ENCODE results near the gene MAP6. TPM values are rescaled to one million over a fixed set of nuclear protein-coding genes. Genes with fewer than 3 reads are reported as not detected.

MAP6 gene
- total and polyA plus RNA-seq, 3 experiments from 2014 or later, result 0.07 to 0.16 TPM; not detected in 1

DNA sequence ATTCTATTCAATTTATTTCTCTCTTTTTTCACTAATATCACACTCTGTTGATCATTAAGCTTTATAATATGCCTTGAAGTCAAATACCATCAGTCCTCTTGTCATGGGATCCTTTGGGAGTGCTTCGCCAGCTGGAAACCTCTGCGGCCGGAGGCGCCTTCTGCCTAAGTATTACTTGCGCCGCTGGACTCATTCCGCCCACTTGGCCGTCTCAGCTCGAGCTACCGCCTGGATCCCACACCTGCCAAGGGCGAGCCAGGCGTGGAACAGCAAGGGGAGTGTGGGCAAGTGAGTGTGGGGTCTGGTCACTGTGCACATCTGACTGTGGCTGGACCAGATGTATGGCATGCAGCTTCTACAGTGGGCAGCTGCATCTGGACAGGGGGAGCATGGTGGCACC, 9.1 kb upstream of the MAP6 start:
- Histone ChIP-seq H3K4me1 (ENCODE audit: insufficient read depth, low read length) (no peaks in the 10 kb centered on the region), H3K27ac (ENCODE audit: low read depth, low read length) (no peak overlapping the region), H3K36me3 (ENCODE audit: insufficient read depth, low read length) (no peaks in the 10 kb centered on the region), H3K9me3 (ENCODE audit: low read length) (no peaks in the 10 kb centered on the region), H3K27me3 (ENCODE audit: insufficient read depth, low read length, poor library complexity, severe bottlenecking) (no peaks in the 10 kb centered on the region), H3K4me3 (ENCODE audit: low read length) (no peak overlapping the region)
- POLR2A ChIA-PET, result no interaction called here
- Mint-ChIP-seq H3K4me1 (no peaks in the 10 kb centered on the region), H3K4me3 (no peak overlapping the region), H3K36me3 (no peaks in the 10 kb centered on the region), H3K9me3 (peaks cover 0 to 9% (median 2%) of the 10 kb centered on the region in 5 donors), H3K27ac (no peak overlapping the region), H3K27me3 (peaks cover 24 to 54% of the 10 kb centered on the region in 2 donors)
- DNase-seq, result no peak
- CTCF ChIA-PET, result no interaction called here

DNA sequence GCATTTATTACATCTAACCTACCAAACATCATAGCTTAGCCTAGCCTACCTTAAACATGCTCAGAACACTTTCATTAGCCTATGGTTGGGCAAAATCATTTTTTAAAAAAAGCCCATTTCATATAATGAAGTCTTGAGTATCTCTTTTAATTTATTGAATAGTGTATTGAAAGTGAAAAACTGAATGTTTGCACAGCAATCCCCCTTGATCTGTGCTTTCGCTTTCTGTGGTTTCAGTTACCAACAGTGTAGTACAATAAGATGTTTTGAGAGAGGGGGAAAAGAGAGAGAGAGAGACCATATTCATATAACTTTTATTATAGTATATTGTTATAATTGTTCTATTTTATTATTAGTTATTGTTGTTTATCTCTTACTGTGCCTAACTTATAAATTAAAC, 8.4 kb upstream of the MAP6 start:
- no peaks in the 10 kb centered on the region for H3K4me1 Mint-ChIP-seq
- no peaks in the 10 kb centered on the region for H3K36me3 Mint-ChIP-seq
- H3K4me3 ChIP-seq (ENCODE audit: low read length), result no peak overlapping the region
- DNase-seq, result no peak
- POLR2A ChIA-PET, result no interaction called here
- H3K27me3 ChIP-seq (ENCODE audit: insufficient read depth, low read length, poor library complexity, severe bottlenecking), result no peaks in the 10 kb centered on the region
- H3K27ac ChIP-seq (ENCODE audit: low read depth, low read length), result no peak overlapping the region
- H3K9me3 Mint-ChIP-seq, result peaks cover 0 to 13% (median 2%) of the 10 kb centered on the region in 5 donors
- H3K4me1 ChIP-seq (ENCODE audit: insufficient read depth, low read length), result no peaks in the 10 kb centered on the region
- H3K27ac Mint-ChIP-seq, result no peak overlapping the region
- H3K9me3 ChIP-seq (ENCODE audit: low read length), result no peaks in the 10 kb centered on the region
- peaks cover 25 to 54% of the 10 kb centered on the region in 2 donors for H3K27me3 Mint-ChIP-seq
- H3K4me3 Mint-ChIP-seq, result no peak overlapping the region
- no peaks in the 10 kb centered on the region for H3K36me3 ChIP-seq (ENCODE audit: insufficient read depth, low read length)
- CTCF ChIA-PET, result no interaction called here

DNA sequence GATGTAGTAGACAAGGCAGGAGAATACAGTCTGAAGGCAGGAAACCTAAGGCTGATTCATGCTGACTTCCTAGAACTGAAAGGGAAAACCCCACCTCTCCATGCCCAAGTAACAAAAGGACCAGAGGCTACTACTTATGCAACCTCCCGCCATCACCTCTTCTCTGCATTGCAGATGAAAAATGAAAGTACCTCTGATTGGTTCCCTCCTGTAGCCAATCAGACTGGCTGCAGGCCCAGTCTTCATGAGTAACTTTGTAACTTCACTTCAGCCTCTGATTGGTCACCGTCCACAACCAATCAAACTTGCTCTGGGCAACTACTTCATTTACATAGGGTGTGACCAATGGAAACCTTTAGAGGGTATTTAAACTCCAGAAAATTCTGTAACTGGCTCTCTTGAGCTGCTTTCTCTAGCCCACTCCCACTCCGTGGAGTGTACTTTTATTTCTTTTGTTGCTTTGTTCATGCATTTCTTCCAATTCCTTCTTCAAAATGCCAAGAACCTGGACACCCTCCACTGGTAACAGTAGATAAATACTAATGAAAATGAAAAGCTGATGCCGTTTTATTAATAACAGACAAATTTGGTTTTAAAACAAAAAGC, 5.2 kb upstream of the MAP6 start:
- Histone ChIP-seq H3K27me3 (ENCODE audit: insufficient read depth, low read length, poor library complexity, severe bottlenecking) (peaks cover 7% of the 10 kb centered on the region), H3K9me3 (ENCODE audit: low read length) (no peaks in the 10 kb centered on the region), H3K36me3 (ENCODE audit: insufficient read depth, low read length) (no peaks in the 10 kb centered on the region), H3K4me1 (ENCODE audit: insufficient read depth, low read length) (no peaks in the 10 kb centered on the region), H3K27ac (ENCODE audit: low read depth, low read length) (no peak overlapping the region), H3K4me3 (ENCODE audit: low read length) (no peak overlapping the region)
- ChIA-PET CTCF (no interaction called here), POLR2A (no interaction called here)
- no peak overlapping the region for H3K27ac Mint-ChIP-seq
- no peaks in the 10 kb centered on the region for H3K36me3 Mint-ChIP-seq
- H3K4me1 Mint-ChIP-seq, result peaks cover 0 to 3% (median 0%) of the 10 kb centered on the region in 3 donors
- H3K4me3 Mint-ChIP-seq, result no peak overlapping the region
- peaks cover 42 to 69% of the 10 kb centered on the region in 2 donors for H3K27me3 Mint-ChIP-seq
- no peak for DNase-seq
- H3K9me3 Mint-ChIP-seq, result peaks cover 0 to 14% (median 2%) of the 10 kb centered on the region in 5 donors

DNA sequence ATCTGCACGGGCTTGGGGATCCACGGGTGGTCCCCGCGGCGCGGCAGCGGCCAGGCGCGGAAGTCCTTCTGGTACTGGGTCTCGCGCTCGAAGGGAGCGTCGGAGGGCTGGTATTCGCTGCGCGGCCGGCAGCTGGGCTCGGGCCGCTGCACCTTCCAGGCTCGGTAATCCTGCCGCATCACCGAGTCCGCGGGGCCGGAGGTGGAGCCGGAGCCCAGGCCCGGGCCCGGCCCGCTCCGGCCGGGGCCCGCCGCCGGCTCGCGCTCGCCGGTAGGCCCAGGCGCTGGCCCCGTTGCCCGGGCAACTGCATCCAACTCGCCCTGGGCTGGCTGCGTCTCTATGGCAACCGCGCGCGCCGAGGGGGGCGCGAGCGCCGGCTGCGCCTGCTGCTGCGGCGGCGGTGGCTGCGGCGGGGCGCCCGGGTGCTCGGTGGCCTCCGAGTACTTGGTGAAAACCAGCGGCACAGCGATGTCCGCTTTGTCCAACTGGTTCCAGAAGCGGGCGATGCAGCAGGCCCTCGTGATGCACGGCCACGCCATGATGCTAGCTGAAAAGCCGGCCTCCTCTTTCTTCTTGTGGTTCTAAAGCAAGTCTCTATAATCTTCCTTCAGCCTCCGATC, 897 bp downstream of the MAP6 start:
- Mint-ChIP-seq H3K4me1 (peaks cover 8 to 16% (median 12%) of the 10 kb centered on the region in 3 donors), H3K27me3 (peaks cover 59 to 81% of the 10 kb centered on the region in 2 donors), H3K9me3 (peaks cover 0 to 6% (median 0%) of the 10 kb centered on the region in 5 donors), H3K27ac (no peak overlapping the region), H3K4me3 (peak overlapping the region; percentile 52 to 89 (median 83)), H3K36me3 (no peaks in the 10 kb centered on the region)
- Histone ChIP-seq H3K4me1 (ENCODE audit: insufficient read depth, low read length) (no peaks in the 10 kb centered on the region), H3K4me3 (ENCODE audit: low read length) (peak overlapping the region; percentile 41), H3K27me3 (ENCODE audit: insufficient read depth, low read length, poor library complexity, severe bottlenecking) (peaks cover 32% of the 10 kb centered on the region), H3K27ac (ENCODE audit: low read depth, low read length) (no peak overlapping the region), H3K36me3 (ENCODE audit: insufficient read depth, low read length) (no peaks in the 10 kb centered on the region), H3K9me3 (ENCODE audit: low read length) (no peaks in the 10 kb centered on the region)
- CTCF ChIA-PET, result no interaction called here
- DNase-seq, result peak in 2 of 5 donors; percentile 14 to 57
- POLR2A ChIA-PET, result no interaction called here

DNA sequence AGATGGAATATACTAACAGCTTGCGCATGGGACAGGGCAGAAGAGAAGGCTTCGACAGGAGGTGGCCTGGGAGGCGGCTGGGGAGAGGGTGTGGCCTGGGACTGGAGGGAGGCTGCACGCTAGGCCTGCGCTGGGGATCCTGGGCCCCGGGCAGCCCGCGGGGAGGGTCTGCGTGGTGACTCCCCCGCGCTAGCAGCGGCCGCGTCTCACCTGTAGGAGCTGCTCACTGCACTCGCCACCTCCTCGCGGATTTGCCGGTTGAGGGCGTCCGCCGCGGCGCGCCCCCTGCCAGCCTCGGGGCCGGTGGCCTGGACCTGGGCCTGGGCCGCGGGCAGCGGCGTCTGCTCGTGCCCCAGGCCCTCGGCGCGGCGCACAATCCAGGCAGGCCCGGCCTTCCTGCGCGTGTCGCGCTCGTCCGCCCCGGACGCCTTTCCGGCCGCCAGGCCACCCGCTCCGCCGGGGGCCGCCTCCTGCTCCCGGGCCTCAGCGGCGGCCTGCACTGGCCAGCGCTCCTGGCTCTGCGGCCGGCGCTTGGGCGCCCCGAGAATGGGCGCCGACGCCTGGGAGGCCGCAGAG, 1.5 kb downstream of the MAP6 start:
- H3K4me1 ChIP-seq (ENCODE audit: insufficient read depth, low read length), result no peaks in the 10 kb centered on the region
- Mint-ChIP-seq H3K4me3 (peak overlapping the region; percentile 59 to 80 (median 72)), H3K27ac (peak overlapping the region in 1 of 8 donors; percentile 5), H3K4me1 (peaks cover 8 to 16% (median 12%) of the 10 kb centered on the region in 3 donors), H3K9me3 (peaks cover 0 to 2% (median 0%) of the 10 kb centered on the region in 5 donors), H3K36me3 (no peaks in the 10 kb centered on the region), H3K27me3 (peaks cover 58 to 78% of the 10 kb centered on the region in 2 donors)
- peaks cover 37% of the 10 kb centered on the region for H3K27me3 ChIP-seq (ENCODE audit: insufficient read depth, low read length, poor library complexity, severe bottlenecking)
- ChIA-PET CTCF (no interaction called here), POLR2A (no interaction called here)
- no peaks in the 10 kb centered on the region for H3K9me3 ChIP-seq (ENCODE audit: low read length)
- no peak overlapping the region for H3K4me3 ChIP-seq (ENCODE audit: low read length)
- no peak for DNase-seq
- H3K27ac ChIP-seq (ENCODE audit: low read depth, low read length), result no peak overlapping the region
- H3K36me3 ChIP-seq (ENCODE audit: insufficient read depth, low read length), result no peaks in the 10 kb centered on the region

DNA sequence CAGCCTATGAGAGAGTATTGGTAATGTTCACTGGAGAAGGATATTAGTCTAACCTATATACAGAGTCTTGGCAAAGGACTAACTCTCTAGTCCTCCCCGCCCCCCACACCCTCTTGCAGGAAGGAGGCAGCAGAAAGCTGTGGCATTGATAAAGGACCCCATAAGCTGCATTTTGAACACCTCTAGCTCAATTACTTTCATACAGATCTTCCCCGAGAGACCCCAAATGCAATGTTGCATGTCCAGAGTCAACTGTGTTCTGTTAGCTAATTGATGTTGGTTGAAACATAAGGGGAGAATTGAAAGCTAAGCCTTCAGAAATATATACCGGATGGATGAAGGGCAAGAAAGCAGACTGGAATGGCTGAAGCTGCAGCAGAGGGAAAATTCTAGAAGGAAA, 2.8 kb downstream of the MAP6 start:
- POLR2A ChIA-PET, result no interaction called here
- no peaks in the 10 kb centered on the region for H3K9me3 Mint-ChIP-seq
- peaks cover 8 to 16% (median 12%) of the 10 kb centered on the region in 3 donors for H3K4me1 Mint-ChIP-seq
- peak overlapping the region in 5 of 7 donors; percentile 6 to 38 (median 18) for H3K4me3 Mint-ChIP-seq
- H3K4me1 ChIP-seq (ENCODE audit: insufficient read depth, low read length), result no peaks in the 10 kb centered on the region
- no peaks in the 10 kb centered on the region for H3K9me3 ChIP-seq (ENCODE audit: low read length)
- peaks cover 37% of the 10 kb centered on the region for H3K27me3 ChIP-seq (ENCODE audit: insufficient read depth, low read length, poor library complexity, severe bottlenecking)
- DNase-seq, result no peak
- CTCF ChIA-PET, result interaction anchor here (0.6 kb wide), 1 partner anchor 107 kb away, joined by 3 read pairs; no protein-coding TSS in a partner anchor
- H3K4me3 ChIP-seq (ENCODE audit: low read length), result no peak overlapping the region
- no peaks in the 10 kb centered on the region for H3K36me3 Mint-ChIP-seq
- no peak overlapping the region for H3K27ac Mint-ChIP-seq
- H3K36me3 ChIP-seq (ENCODE audit: insufficient read depth, low read length), result no peaks in the 10 kb centered on the region
- peaks cover 48 to 70% of the 10 kb centered on the region in 2 donors for H3K27me3 Mint-ChIP-seq
- no peak overlapping the region for H3K27ac ChIP-seq (ENCODE audit: low read depth, low read length)

DNA sequence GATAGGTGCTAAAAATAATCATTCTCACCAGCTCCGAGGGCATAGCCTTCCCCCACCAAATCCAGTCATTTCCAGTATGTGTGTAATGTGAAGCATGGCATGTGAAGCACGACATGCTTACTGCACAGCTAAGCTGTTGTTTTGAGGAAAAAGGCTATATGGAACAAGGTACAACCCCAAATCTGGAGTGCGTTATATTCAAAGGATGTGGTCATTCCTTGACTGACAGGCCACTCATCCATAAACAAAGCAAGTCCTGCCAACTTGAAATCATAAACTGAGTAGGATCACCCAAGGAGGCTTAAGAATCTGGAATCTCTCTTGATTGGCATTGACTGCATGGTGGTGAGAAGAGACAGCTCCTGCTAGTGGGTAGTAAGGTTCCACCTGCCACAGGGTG, 3.7 kb downstream of the MAP6 start:
- H3K27me3 Mint-ChIP-seq, result peaks cover 42 to 70% of the 10 kb centered on the region in 2 donors
- peaks cover 8 to 16% (median 12%) of the 10 kb centered on the region in 3 donors for H3K4me1 Mint-ChIP-seq
- H3K27ac Mint-ChIP-seq, result no peak overlapping the region
- Histone ChIP-seq H3K27me3 (ENCODE audit: insufficient read depth, low read length, poor library complexity, severe bottlenecking) (peaks cover 37% of the 10 kb centered on the region), H3K27ac (ENCODE audit: low read depth, low read length) (no peak overlapping the region), H3K36me3 (ENCODE audit: insufficient read depth, low read length) (no peaks in the 10 kb centered on the region), H3K9me3 (ENCODE audit: low read length) (no peaks in the 10 kb centered on the region), H3K4me1 (ENCODE audit: insufficient read depth, low read length) (no peaks in the 10 kb centered on the region), H3K4me3 (ENCODE audit: low read length) (no peak overlapping the region)
- H3K36me3 Mint-ChIP-seq, result no peaks in the 10 kb centered on the region
- ChIA-PET CTCF (no interaction called here), POLR2A (no interaction called here)
- no peak overlapping the region for H3K4me3 Mint-ChIP-seq
- DNase-seq, result no peak
- no peaks in the 10 kb centered on the region for H3K9me3 Mint-ChIP-seq

DNA sequence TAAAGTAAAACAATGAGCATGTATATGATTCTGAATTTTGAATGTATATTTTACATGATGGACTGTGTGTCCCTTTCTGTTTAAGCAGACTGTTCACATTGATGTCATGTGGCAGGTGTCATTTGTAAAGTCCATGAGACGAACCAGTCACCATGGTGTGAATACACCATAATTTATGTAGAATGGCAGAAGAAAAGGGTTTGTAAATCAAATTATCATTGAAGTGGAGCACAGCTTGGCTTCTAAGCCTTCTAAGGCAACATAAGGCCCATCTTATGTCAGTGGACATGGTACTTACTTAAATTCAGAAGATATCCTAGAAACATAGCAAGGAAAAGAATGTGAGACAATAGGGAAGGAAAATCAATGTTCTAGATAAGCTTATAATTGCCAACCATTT, 4.4 kb downstream of the MAP6 start:
- Mint-ChIP-seq H3K36me3 (no peaks in the 10 kb centered on the region), H3K27ac (no peak overlapping the region), H3K4me1 (peaks cover 8 to 16% (median 12%) of the 10 kb centered on the region in 3 donors), H3K9me3 (no peaks in the 10 kb centered on the region), H3K27me3 (peaks cover 35 to 71% of the 10 kb centered on the region in 2 donors), H3K4me3 (peak overlapping the region in 1 of 7 donors; percentile 25)
- Histone ChIP-seq H3K27me3 (ENCODE audit: insufficient read depth, low read length, poor library complexity, severe bottlenecking) (peaks cover 33% of the 10 kb centered on the region), H3K36me3 (ENCODE audit: insufficient read depth, low read length) (no peaks in the 10 kb centered on the region), H3K4me3 (ENCODE audit: low read length) (no peak overlapping the region), H3K27ac (ENCODE audit: low read depth, low read length) (no peak overlapping the region), H3K9me3 (ENCODE audit: low read length) (no peaks in the 10 kb centered on the region), H3K4me1 (ENCODE audit: insufficient read depth, low read length) (no peaks in the 10 kb centered on the region)
- POLR2A ChIA-PET, result no interaction called here
- CTCF ChIA-PET, result no interaction called here
- no peak for DNase-seq
